Measurements from ENCODE around the gene PDCD1LG2. TPM values are rescaled to one million over a fixed set of nuclear protein-coding genes. Genes with fewer than 3 reads are reported as not detected.

The PDCD1LG2 gene
- total and polyA plus RNA-seq, 2 of the 8 experiments (the other 6 are each of a cell fraction or from before 2014, with no cell fraction given), result not detected

DNA sequence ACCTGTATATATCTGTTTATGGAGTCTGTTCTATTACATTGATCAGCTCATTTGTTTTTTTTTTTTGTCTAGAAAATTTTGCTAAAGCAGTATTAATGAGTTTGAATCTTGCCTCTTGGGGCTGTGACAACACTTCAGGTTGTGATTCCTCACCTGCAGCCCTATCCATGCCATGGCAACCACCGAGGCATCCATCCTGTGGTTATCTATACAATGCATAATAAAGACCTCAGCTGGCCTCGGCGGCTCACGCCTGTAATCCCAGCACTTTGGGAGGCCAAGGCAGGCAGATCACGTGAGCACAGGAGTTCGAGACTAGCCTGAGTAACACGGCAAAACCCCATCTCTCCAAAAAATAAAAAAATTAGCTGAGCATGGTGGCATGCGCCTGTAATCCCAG lies 28.1 kb upstream of the PDCD1LG2 start:
- Histone ChIP-seq H3K9ac (replicated peaks in 1 of 4; ENCODE audit: extremely low read depth in 1 of 4, low read depth in 3 of 4, low read length in 3 of 4) (no peak overlapping the region), H2BK20ac (ENCODE audit: low read length) (no peak overlapping the region), H2BK15ac (ENCODE audit: low read length) (no peak overlapping the region), H4K91ac (replicated peaks; ENCODE audit: insufficient read length, low read length) (no peak overlapping the region), H2AFZ (ENCODE audit: low read length) (no peak overlapping the region), H3K4ac (replicated peaks; ENCODE audit: insufficient read length, low read depth, low read length) (no peak overlapping the region), H3K27ac (ENCODE audit: low read depth, low read length) (no peak overlapping the region), H3K79me1 (ENCODE audit: low read depth, low read length) (no peaks in the 10 kb centered on the region), H3K36me3 (ENCODE audit: control insufficient read depth in 2 of 4, insufficient read depth in 4 of 4, low read length in 3 of 4) (no peaks in the 10 kb centered on the region), H3K4me1 (replicated peaks in 1 of 4; ENCODE audit: control insufficient read depth in 3 of 4, insufficient read depth in 4 of 4, low read length in 3 of 4) (no peaks in the 10 kb centered on the region), H2BK120ac (replicated peaks; ENCODE audit: low read depth, low read length) (no peak overlapping the region), H2AK5ac (ENCODE audit: low read depth, low read length) (no peak overlapping the region), H4K20me1 (replicated peaks in 1 of 2; ENCODE audit: control insufficient read depth in 1 of 2, insufficient read depth in 2 of 2, low read length in 2 of 2) (no peaks in the 10 kb centered on the region), H3K14ac (ENCODE audit: insufficient read length) (no peak overlapping the region), H3K23ac (ENCODE audit: insufficient read length) (no peak overlapping the region), H3K23me2 (ENCODE audit: low read depth, low read length) (no peaks in the 10 kb centered on the region; the same call in 1 of the 2 replicates), H3K56ac (replicated peaks; ENCODE audit: insufficient read length, low read depth, low read length) (no peak overlapping the region), H3K4me2 (ENCODE audit: insufficient read depth in 1 of 2, low read depth in 2 of 2, low read length in 2 of 2) (no peak overlapping the region), H3K9me3 (ENCODE audit: insufficient read depth in 2 of 2, low read depth in 1 of 2, low read length in 1 of 2) (peaks cover 6 to 8% of the 10 kb centered on the region in 2 experiments; a peak in 1 of 4 replicates), H3K18ac (ENCODE audit: extremely low read depth, low read length) (no peak overlapping the region), H4K8ac (ENCODE audit: extremely low read depth, insufficient read depth, low read length) (no peak overlapping the region), H3K27me3 (replicated peaks in 1 of 4; ENCODE audit: control insufficient read depth in 3 of 4, extremely low read depth in 1 of 4, insufficient read depth in 3 of 4, low read length in 3 of 4) (no peaks in the 10 kb centered on the region), H3K4me3 (ENCODE audit: extremely low read depth in 1 of 4, insufficient read depth in 2 of 4, low read depth in 3 of 4, low read length in 4 of 4) (no peak overlapping the region), H2BK5ac (ENCODE audit: low read depth, low read length) (no peak overlapping the region), H2BK12ac (ENCODE audit: low read depth, low read length) (no peak overlapping the region), H4K5ac (ENCODE audit: insufficient read length, low read depth, low read length) (no peak overlapping the region), H3K79me2 (ENCODE audit: control insufficient read depth in 1 of 2, insufficient read depth in 2 of 2, low read length in 2 of 2) (no peaks in the 10 kb centered on the region)
- no peak for DNase-seq (ENCODE audit: low read depth in 1 of 2, low spot score in 2 of 2)
- TF ChIP-seq, protein P1, sequence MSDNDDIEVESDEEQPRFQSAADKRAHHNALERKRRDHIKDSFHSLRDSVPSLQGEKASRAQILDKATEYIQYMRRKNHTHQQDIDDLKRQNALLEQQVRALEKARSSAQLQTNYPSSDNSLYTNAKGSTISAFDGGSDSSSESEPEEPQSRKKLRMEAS (IDR thresholded peaks at IDR 0.05), result no peak
- TF ChIP-seq TBP (IDR thresholded peaks at IDR 0.05; ENCODE audit: low read depth, low read length), result no peak
- TF ChIP-seq SP1 (IDR thresholded peaks at IDR 0.05; ENCODE audit: low read depth, low read length), result no peak
- TF ChIP-seq SIRT6 (IDR thresholded peaks at IDR 0.05; ENCODE audit: low read length), result no peak
- no peak for TF ChIP-seq TEAD4 (IDR thresholded peaks at IDR 0.05; ENCODE audit: low read depth, low read length)
- TF ChIP-seq TCF12 (IDR thresholded peaks at IDR 0.05; ENCODE audit: low read depth, low read length), result 0 out of 2 replicates have a peak, but pooled peaks have one; percentile 28
- POLR2A ChIA-PET (ENCODE audit: partially characterized antibody), result no interaction called here
- WGBS, 2 experiments (ENCODE audit: extremely low coverage in 1 of 2, insufficient coverage in 1 of 2, insufficient read length in 1 of 2, insufficient replicate concordance in 2 of 2, low coverage in 1 of 2, low lambda C conversion rate in 2 of 2, missing lambda C conversion rate in 1 of 2), result 88% methylated on average over 8 of the region's 8 CpGs; no CpG with 5 or more reads in 1 of the 2 experiments
- no peak for FAIRE-seq
- CTCF ChIA-PET (ENCODE audit: partially characterized antibody), result interaction anchor here (0.6 kb wide), 1 partner anchor 19 kb away, joined by 3 read pairs; no protein-coding TSS in a partner anchor
